Liver (tissue), 9 donors: ENCODE measurements around the gene NARF. TPM values are rescaled to one million over a fixed set of nuclear protein-coding genes. Genes with fewer than 3 reads are reported as not detected.

Experiments
- DNase-seq: peaks from one replicate; pipeline ENCODE4 v3.0.0-alpha.2; 2017; ENCODE audit warnings: low spot score
- H3K27ac ChIP-seq, 2 donors: one replicate each; pipeline ENCODE4 v1.7.0; 2013; ENCODE audit warnings: inconsistent platforms in 2 of 2, low read length in 2 of 2, control low read depth in 1 of 2, low read depth in 1 of 2, mild to moderate bottlenecking in 1 of 2
- H3K27me3 ChIP-seq, 4 donors: one replicate each; pipeline versions ENCODE4 v1.6.1 to v1.7.0; 2013; ENCODE audit warnings: low read length in 3 of 4, inconsistent platforms in 1 of 4, mild to moderate bottlenecking in 1 of 4, moderate library complexity in 1 of 4; ENCODE audit not compliant: control insufficient read depth in 4 of 4, insufficient read depth in 4 of 4
- H3K36me3 ChIP-seq, 4 donors: one replicate each; pipeline versions ENCODE4 v1.6.1 to v1.7.0; 2013; ENCODE audit warnings: low read length in 3 of 4, mild to moderate bottlenecking in 3 of 4, low read depth in 1 of 4, moderate library complexity in 1 of 4; ENCODE audit not compliant: control insufficient read depth in 4 of 4, insufficient read depth in 3 of 4
- H3K4me1 ChIP-seq, 4 donors: one replicate each; pipeline versions ENCODE4 v1.6.1 to v1.7.0; 2013; ENCODE audit warnings: low read length in 3 of 4, mild to moderate bottlenecking in 3 of 4, moderate library complexity in 1 of 4; ENCODE audit not compliant: control insufficient read depth in 4 of 4, insufficient read depth in 4 of 4
- H3K4me3 ChIP-seq, 3 donors: one replicate each; pipeline versions ENCODE4 v1.6.1 to v1.7.0; 2013; ENCODE audit warnings: low read length in 3 of 3, control low read depth in 1 of 3, low read depth in 1 of 3, mild to moderate bottlenecking in 1 of 3
- H3K9ac ChIP-seq, 2 donors: one replicate each; pipeline ENCODE4 v1.7.0; 2013; ENCODE audit warnings: low read length in 2 of 2, mild to moderate bottlenecking in 2 of 2, moderate library complexity in 2 of 2, control low read depth in 1 of 2, low read depth in 1 of 2
- H3K9me3 ChIP-seq, 4 donors: one replicate each; pipeline versions ENCODE4 v1.6.1 to v1.7.0; 2013; ENCODE audit warnings: low read length in 3 of 4; ENCODE audit not compliant: control insufficient read depth in 4 of 4
- EGR1 ChIP-seq, 2 donors: IDR thresholded peaks; 2 replicates each; pipeline ENCODE4 v1.6.1; 2016 to 2018; ENCODE audit warnings: antibody characterized with exemption in 2 of 2, low read depth in 2 of 2
- FOXA1 ChIP-seq: IDR thresholded peaks from 2 replicates; pipeline ENCODE4 v1.6.1; 2016; ENCODE audit warnings: antibody characterized with exemption
- FOXA2 ChIP-seq: IDR thresholded peaks from 2 replicates; pipeline ENCODE4 v1.6.1; 2016; ENCODE audit warnings: antibody characterized with exemption
- GABPA ChIP-seq, 2 donors: IDR thresholded peaks in 1 of 2; conservative IDR thresholded peaks in 1 of 2; 2 replicates each; pipeline ENCODE4 v1.6.1; 2016; ENCODE audit warnings: antibody characterized with exemption in 2 of 2, mild to moderate bottlenecking in 1 of 2, moderate library complexity in 1 of 2
- HNF4A ChIP-seq, 2 donors: conservative IDR thresholded peaks; 2 replicates each; pipeline ENCODE4 v1.6.1; 2016; ENCODE audit warnings: antibody characterized with exemption in 2 of 2, mild to moderate bottlenecking in 2 of 2
- HNF4G ChIP-seq: IDR thresholded peaks from 2 replicates; pipeline ENCODE4 v1.6.1; 2016; ENCODE audit warnings: antibody characterized with exemption
- JUND ChIP-seq, 2 donors: IDR thresholded peaks; 2 replicates each; pipeline ENCODE4 v1.6.1; 2016; ENCODE audit warnings: antibody characterized with exemption in 2 of 2
- NR2F2 ChIP-seq: IDR thresholded peaks from 2 replicates; pipeline ENCODE4 v1.6.1; 2016; ENCODE audit warnings: antibody characterized with exemption
- RAD21 ChIP-seq, 2 donors: IDR thresholded peaks; 2 replicates each; pipeline ENCODE4 v1.6.1; 2016; ENCODE audit warnings: antibody characterized with exemption in 2 of 2, mild to moderate bottlenecking in 2 of 2
- RXRA ChIP-seq, 2 donors: IDR thresholded peaks; 2 replicates each; pipeline ENCODE4 v1.6.1; 2017 to 2018; ENCODE audit warnings: antibody characterized with exemption in 2 of 2, mild to moderate bottlenecking in 1 of 2
- SP1 ChIP-seq: IDR thresholded peaks from 2 replicates; pipeline ENCODE4 v1.6.1; 2018; ENCODE audit warnings: antibody characterized with exemption, mild to moderate bottlenecking
- TAF1 ChIP-seq: conservative IDR thresholded peaks from 2 replicates; pipeline ENCODE4 v1.6.1; 2016; ENCODE audit warnings: antibody characterized with exemption, mild to moderate bottlenecking
- YY1 ChIP-seq: IDR thresholded peaks from 2 replicates; pipeline ENCODE4 v1.6.1; 2016; ENCODE audit warnings: antibody characterized with exemption, mild to moderate bottlenecking
- ZBTB33 ChIP-seq: IDR thresholded peaks from 2 replicates; pipeline ENCODE4 v1.6.1; 2016; ENCODE audit warnings: antibody characterized with exemption
- WGBS: extraction: QIAGEN DNeasy Blood & Tissue Kit; methylation state at CpG from one replicate; pipeline ENCODE4 v1.1.7; 2013; 5-methylcytosine and 5-hydroxymethylcytosine counted together
- polyA plus RNA-seq, 2 donors: library from polyadenylated mRNA; stranded (reverse) in 1 of 2; unstranded in 1 of 2; fragments of 200-250 nt in 1 of 2; fragments of >200 nt in 1 of 2; fragmentation: Nextera tagmentation in 1 of 2; extraction: Ambion mirVana in 1 of 2; gene quantifications; one replicate each; pipeline versions ENCODE4 v1.2.1 to v1.2.3, GENCODE V29; 2013 to 2015
- total RNA-seq, 2 donors: library from RNA; depleted of rRNA; stranded (reverse); fragments of >200 nt; gene quantifications; one replicate each; pipeline ENCODE4 v1.2.3, GENCODE V29; 2014
- TF ChIP-seq, protein P1 (sequence below): IDR thresholded peaks from 2 replicates; pipeline ENCODE4 v1.6.1; 2016; ENCODE audit warnings: antibody characterized with exemption
- TF ChIP-seq, protein P2 (sequence below): fragments of 150-350 bp; IDR thresholded peaks from 2 replicates; pipeline ENCODE4 v1.5.1; 2017; ENCODE audit warnings: improper control_type of control experiment, low read depth, low read length; ENCODE audit not compliant: missing input control
- TF ChIP-seq, protein P3 (sequence below): IDR thresholded peaks from 2 replicates; pipeline ENCODE4 v1.6.1; 2016; ENCODE audit warnings: antibody characterized with exemption, mild to moderate bottlenecking
- TF ChIP-seq, protein P4 (sequence below): IDR thresholded peaks from 2 replicates; pipeline ENCODE4 v1.6.1; 2016; ENCODE audit warnings: antibody characterized with exemption
- donor health status: healthy.
- donor health status: healthy.
- donor health status: healthy.
- donor health status: healthy.
- donor health status: healthy.

Gene NARF
- total and polyA plus RNA-seq, 4 donors, result 19.8 to 87.5 (median 26.2) TPM

DNA sequence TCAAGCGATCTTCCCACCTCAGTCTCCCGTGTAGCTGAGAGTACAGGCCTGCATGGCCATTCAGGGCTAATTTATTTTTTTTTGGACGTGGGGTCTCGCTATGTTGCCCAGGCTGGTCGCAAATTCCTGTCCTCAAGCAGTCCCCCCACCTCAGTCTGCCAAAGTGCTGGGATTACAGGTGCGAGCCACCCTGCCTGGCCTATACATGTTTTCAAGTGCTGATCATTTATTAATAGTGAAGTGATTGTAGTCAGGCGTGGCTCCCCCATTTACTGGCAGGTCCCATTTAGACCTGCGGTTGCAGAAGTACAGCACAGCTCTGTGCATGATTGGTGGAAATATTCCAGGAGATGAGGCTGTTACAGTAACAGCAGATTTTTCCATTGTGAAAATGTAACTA is 69.4 kb downstream of the NARF start:
- Histone ChIP-seq H3K36me3 (peaks cover 0 to 2% (median 0%) of the 10 kb centered on the region in 4 donors), H3K9ac (no peak overlapping the region), H3K4me1 (peaks cover 15 to 64% (median 54%) of the 10 kb centered on the region in 4 donors), H3K27me3 (no peaks in the 10 kb centered on the region), H3K27ac (no peak overlapping the region), H3K9me3 (no peaks in the 10 kb centered on the region), H3K4me3 (no peak overlapping the region)
- TF ChIP-seq GABPA (IDR thresholded peaks at IDR 0.05 in 1 of 2, conservative IDR thresholded peaks at IDR 0.05 in 1 of 2), result no peak
- TF ChIP-seq, protein P1, sequence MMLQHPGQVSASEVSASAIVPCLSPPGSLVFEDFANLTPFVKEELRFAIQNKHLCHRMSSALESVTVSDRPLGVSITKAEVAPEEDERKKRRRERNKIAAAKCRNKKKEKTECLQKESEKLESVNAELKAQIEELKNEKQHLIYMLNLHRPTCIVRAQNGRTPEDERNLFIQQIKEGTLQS, result no peak
- TF ChIP-seq RAD21 (IDR thresholded peaks at IDR 0.05), result no peak
- TF ChIP-seq YY1, result no peak
- no peak for DNase-seq
- WGBS, result 75% methylated on average over 8 of the region's 8 CpGs

DNA sequence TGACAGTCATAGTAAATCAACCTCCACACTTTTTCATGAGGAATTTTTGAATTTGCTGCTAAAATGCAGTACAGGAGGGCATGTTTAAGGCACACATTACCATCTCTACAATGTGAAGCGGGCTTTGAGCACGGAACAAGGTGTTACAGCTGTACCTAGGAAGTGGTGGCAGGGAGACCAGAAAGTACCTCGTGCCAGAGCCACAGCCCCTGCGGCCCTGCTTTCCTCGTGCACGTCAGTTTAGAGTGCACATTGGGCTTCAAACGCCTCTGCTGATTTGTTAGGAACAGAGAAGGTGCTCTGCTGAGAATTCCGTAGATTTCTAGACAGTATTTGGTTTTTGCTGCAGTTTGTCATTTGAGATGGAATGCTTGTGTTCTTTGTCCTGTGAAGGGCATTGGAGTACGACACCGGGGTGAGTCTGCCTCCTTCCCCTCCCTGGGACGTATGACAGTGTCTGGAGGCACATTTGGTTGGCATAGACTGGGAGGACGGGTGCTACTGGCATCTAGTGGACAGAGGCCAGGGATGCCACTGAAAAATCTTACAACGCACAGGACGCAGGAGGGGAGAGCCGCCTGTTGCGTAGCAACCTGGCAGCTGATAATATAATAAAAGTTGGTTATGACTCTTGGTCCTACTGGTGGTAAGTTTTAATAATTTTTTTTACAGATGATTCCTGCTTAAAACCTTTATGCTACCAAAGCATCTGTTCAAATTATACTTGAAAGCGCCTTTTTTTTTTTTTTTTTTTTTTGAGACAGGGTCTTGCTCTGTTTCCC is 70.1 kb downstream of the NARF start:
- Histone ChIP-seq H3K9me3 (no peaks in the 10 kb centered on the region), H3K36me3 (peaks cover 0 to 2% (median 0%) of the 10 kb centered on the region in 4 donors), H3K4me3 (no peak overlapping the region), H3K4me1 (peaks cover 15 to 59% (median 53%) of the 10 kb centered on the region in 4 donors), H3K27ac (peak overlapping the region; percentile 15 to 22), H3K27me3 (no peaks in the 10 kb centered on the region), H3K9ac (no peak overlapping the region)
- TF ChIP-seq FOXA1 (no peak), EGR1 (IDR thresholded peaks at IDR 0.05; ENCODE audit: low read depth in 2 of 2) (no peak), HNF4A (conservative IDR thresholded peaks at IDR 0.05) (peak; percentile 16 to 26), ZBTB33 (no peak), YY1 (peak; percentile 84), RXRA (IDR thresholded peaks at IDR 0.05) (peak in 1 of 2 donors; percentile 15), JUND (IDR thresholded peaks at IDR 0.05) (no peak), RAD21 (IDR thresholded peaks at IDR 0.05) (peak; percentile 87 to 89), NR2F2 (no peak), TAF1 (no peak), FOXA2 (no peak), GABPA (IDR thresholded peaks at IDR 0.05 in 1 of 2, conservative IDR thresholded peaks at IDR 0.05 in 1 of 2) (no peak), HNF4G (no peak), SP1 (peak; percentile 17)
- TF ChIP-seq, protein P2, sequence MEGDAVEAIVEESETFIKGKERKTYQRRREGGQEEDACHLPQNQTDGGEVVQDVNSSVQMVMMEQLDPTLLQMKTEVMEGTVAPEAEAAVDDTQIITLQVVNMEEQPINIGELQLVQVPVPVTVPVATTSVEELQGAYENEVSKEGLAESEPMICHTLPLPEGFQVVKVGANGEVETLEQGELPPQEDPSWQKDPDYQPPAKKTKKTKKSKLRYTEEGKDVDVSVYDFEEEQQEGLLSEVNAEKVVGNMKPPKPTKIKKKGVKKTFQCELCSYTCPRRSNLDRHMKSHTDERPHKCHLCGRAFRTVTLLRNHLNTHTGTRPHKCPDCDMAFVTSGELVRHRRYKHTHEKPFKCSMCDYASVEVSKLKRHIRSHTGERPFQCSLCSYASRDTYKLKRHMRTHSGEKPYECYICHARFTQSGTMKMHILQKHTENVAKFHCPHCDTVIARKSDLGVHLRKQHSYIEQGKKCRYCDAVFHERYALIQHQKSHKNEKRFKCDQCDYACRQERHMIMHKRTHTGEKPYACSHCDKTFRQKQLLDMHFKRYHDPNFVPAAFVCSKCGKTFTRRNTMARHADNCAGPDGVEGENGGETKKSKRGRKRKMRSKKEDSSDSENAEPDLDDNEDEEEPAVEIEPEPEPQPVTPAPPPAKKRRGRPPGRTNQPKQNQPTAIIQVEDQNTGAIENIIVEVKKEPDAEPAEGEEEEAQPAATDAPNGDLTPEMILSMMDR, result peak; percentile 74
- TF ChIP-seq, protein P3, sequence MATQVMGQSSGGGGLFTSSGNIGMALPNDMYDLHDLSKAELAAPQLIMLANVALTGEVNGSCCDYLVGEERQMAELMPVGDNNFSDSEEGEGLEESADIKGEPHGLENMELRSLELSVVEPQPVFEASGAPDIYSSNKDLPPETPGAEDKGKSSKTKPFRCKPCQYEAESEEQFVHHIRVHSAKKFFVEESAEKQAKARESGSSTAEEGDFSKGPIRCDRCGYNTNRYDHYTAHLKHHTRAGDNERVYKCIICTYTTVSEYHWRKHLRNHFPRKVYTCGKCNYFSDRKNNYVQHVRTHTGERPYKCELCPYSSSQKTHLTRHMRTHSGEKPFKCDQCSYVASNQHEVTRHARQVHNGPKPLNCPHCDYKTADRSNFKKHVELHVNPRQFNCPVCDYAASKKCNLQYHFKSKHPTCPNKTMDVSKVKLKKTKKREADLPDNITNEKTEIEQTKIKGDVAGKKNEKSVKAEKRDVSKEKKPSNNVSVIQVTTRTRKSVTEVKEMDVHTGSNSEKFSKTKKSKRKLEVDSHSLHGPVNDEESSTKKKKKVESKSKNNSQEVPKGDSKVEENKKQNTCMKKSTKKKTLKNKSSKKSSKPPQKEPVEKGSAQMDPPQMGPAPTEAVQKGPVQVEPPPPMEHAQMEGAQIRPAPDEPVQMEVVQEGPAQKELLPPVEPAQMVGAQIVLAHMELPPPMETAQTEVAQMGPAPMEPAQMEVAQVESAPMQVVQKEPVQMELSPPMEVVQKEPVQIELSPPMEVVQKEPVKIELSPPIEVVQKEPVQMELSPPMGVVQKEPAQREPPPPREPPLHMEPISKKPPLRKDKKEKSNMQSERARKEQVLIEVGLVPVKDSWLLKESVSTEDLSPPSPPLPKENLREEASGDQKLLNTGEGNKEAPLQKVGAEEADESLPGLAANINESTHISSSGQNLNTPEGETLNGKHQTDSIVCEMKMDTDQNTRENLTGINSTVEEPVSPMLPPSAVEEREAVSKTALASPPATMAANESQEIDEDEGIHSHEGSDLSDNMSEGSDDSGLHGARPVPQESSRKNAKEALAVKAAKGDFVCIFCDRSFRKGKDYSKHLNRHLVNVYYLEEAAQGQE, result peak; percentile 38
- TF ChIP-seq, protein P1, result no peak
- TF ChIP-seq, protein P4, sequence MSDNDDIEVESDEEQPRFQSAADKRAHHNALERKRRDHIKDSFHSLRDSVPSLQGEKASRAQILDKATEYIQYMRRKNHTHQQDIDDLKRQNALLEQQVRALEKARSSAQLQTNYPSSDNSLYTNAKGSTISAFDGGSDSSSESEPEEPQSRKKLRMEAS, result no peak
- WGBS, result 35% methylated on average over 17 of the region's 17 CpGs
- no peak for DNase-seq
